Stimulated activated CD4-positive, alpha-beta T cell treated with anti-CD3 and anti-CD28 coated beads, Interleukin-12 subunit alpha, Interleukin-12 subunit beta, amount 100 ng/mL, for 24 hours (primary cell): ENCODE measurements around the gene MTFR1L.

Source experiments
- DNase-seq, 2 experiments: peaks; one replicate each; pipeline ENCODE4 v3.0.0-alpha.2; 2020; ENCODE audit warnings: low read depth in 2 of 2

The MTFR1L gene

DNA sequence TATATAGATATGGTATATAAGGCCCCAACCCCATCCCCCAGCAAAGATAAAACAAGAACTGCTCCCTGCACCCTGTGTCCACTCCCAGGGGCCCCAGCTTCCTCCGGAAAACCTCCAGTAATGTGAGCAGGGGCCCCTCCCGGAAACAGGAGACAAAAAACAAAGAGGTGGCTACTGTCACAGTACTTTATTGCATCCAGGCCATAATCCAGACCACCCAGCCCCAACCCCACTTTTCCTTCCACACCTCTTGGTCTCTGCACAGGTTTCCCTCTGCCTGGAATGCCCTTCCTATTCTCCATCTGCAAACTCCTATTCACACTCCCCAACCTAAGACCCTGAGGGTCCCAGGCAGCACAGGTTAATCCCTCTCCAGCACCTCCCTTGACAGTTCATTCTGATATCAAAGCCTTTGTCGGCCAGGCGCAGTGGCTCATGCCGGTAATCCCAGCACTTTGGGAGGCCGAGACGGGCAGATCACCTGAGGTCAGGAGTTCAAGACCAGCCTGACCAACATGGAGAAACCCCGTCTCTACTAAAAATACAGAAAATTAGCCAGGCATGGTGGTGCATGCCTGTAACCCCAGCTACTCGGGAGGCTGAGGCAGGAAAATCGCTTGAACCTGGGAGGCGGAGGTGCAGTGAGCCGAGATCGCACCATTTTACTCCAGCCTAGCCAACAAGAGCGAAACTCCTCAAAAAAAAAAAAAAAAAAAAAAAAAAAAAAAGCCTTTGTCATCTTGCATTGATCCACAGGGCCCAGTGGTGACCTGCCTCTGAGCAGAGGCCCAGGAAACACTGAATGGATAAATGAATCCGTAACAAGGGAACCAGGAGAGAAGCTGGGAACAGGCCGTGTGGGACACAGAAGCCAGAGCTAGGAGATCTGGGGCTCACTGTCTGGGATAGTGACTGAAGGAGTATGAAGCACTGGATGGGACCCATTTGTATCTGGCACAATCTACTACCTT, 41.8 kb downstream of the MTFR1L start:
- DNase-seq: no peak

DNA sequence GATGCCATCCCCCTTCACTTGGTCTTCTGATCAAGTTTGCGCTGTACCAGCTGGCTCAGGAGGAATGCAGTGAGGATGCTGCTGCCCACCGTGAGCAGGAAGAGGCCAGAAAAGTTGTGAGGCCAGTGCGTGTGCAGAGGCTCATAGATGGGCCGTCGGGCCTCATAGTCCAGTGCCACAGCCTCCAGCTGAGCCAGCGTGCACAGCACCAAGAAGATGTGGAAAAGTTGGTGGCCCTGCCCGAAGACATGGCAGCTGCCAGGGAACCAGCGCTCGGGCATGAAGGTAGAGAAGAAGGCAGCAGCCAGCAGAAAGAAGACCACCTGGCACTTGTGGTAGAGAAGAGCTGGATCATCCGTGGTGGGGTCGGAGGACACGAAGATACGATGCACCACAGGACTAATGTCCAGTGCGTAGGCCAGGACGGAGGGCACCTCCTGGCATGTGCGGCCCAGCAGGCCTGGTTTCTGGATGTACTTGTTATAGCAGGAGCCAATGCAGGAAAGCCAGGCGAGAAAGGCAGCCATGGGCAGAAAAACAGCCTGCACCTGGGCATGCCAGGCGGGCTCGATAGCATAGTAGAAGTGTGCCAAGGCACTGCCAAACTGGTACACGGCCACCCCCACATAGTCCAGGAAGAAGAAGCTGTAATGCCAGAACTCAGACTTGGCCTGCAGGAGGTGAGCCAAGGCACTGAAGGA, 43.2 kb downstream of the MTFR1L start:
- DNase-seq: no peak

DNA sequence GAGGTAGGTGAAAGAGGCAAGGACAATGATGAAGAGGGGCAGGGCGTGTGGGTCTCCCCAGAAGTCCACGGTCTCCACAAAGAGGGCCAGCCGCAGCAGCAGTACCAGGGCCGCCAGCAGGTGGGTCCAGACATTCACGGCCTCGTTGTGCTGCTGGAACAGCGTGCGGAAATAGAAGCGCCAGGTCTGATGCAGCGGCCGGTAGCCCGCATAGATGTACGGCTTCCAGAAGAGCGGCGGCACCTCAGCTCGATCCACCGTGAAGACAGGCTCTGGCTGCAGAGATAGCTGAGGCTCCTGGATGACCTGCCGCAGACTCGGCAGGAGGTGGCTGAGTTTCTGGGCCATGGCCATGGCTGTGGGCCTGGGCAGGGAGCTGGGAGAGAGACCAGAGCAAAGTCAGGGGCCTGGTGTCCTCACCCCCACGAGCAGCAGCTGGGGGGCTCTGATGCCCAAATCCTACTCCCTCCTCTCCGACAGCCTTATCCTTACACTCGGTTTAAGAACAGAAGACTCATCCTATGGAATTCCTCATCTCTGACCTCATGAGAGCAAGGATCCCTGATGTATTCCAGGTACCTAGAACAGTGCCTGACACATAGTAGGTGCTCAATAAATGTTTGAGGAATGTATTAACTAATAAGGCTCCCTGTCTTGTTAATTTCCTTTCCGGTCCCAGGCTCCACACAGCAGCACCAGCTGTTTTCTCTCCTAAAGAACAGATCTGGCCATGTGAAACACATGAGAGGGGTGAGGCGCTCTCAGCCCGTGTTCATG, 43.9 kb downstream of the MTFR1L start:
- no peak for DNase-seq

DNA sequence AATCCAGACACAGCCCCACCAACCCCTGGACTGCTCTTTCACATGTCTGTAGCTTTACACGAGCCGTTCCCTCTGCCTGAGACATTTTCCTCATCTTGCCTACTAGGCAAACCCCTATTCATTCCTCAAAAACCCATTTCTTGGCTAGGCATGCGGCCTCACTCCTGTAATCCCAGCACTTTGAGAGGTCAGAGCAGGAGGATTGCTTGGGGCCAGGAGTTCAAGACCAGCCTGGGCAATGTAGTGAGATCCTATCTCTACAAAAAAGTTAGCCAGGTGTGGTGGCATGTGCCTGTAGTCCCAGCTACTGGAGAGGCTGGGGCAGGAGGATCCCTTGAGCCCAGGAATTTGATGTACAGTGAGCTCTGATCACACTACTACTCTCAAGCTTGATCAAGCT, 44.7 kb downstream of the MTFR1L start:
- no peak for DNase-seq

DNA sequence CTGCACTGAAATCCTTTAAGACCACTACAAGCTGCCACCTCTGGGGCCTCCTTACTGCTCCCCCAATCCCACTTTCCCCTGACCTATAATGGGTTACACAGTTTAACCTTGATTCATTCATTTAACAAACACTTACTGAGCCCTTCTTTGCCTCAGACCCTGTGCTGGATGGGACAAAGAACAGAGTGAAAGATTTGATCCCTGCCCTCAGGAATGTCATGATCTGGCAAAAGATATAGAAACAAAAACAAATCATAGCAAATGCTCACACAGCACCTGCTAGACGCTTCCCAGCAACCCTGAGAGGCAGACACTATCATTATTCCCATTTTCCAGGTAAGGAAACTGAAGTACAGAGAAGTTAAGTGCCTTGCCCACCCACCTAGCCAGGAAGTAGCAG, 46.5 kb downstream of the MTFR1L start:
- DNase-seq: no peak

DNA sequence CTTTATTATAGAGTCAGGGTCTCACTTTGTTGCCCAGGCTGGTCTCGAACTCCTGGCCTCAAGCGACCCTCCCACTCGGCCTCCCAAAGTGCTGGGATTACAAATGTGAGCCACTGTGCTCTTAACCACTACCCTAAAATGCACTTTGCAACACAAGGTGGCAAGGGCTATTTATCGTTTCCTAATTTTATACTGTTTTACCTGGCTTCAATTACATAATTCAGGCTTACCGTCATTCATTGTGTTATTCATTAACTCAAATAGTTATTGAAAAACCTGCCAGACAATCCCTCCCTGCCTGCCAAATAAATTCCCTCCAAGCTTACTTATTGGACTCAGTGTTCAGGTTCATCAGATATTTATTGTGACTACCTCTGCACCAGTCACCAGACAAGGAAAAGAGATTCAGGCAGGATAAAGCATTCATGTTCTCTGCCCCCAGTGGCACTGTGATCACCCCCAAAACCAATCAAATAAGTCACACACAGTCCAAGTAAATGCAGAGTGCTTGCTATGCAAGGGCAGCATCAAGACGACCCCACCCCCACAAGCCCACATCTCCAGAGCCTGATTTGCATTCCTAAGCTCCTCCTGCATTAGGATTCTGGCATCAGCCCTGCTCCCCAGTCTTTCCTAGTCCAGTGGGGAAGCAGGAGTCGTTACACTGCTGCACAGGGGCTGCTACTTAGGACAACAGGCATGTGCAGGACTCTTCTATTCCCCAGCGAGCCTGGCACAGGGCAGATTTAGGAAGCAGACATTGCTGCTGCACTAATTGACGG, 47.6 kb downstream of the MTFR1L start:
- no peak for DNase-seq

DNA sequence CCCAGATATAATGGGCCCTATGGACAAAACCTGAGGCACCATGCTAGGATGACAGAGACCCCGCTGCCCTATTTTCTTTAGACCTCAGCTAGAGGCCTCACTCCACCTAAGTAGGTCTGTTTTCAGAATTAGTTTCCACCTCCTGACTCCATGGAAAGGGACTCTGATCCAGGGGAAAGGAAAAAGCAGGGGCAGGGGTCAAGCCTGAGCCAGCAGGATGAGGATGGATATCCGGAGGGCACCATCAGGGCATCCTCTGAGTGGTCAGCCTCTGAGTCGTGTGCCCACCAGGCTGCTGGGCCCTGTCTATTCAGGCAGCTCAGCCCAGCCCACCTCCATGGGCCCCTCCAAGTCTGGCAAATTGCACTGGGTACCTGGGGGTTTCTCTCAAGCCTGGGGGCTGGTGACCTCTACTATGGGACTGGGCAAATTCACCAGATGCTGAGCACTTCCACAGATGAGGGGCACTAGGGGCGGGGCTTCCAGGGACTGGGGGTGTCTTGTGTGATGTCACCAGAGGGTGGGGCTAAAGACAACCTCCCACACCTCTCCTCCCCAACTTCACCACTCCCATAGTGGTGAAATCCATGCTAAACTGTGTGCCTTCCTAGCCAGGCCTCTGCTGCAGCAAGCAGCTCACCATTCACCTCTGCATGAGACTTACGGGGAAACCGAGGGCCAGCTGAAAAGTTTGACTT, 50.3 kb downstream of the MTFR1L start:
- DNase-seq: no peak

DNA sequence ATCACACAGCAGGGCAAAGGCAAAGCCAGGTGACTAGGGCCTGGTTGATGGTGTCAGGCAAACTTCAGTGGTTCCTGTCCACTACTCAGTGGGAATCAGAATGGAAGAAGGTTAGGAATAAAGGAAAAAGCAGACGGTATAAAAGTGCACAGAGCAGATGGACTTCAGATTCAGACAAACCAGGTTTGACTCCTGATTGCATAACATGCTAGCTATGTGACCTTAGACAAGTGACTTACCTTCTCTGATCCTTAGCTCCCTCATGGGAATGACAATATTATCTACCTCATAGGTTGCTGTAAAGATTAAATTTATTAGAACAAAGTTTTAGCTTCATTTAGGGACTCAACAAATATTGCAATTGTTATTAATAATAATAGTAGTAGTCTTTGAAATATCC, 50.9 kb downstream of the MTFR1L start:
- DNase-seq: no peak

DNA sequence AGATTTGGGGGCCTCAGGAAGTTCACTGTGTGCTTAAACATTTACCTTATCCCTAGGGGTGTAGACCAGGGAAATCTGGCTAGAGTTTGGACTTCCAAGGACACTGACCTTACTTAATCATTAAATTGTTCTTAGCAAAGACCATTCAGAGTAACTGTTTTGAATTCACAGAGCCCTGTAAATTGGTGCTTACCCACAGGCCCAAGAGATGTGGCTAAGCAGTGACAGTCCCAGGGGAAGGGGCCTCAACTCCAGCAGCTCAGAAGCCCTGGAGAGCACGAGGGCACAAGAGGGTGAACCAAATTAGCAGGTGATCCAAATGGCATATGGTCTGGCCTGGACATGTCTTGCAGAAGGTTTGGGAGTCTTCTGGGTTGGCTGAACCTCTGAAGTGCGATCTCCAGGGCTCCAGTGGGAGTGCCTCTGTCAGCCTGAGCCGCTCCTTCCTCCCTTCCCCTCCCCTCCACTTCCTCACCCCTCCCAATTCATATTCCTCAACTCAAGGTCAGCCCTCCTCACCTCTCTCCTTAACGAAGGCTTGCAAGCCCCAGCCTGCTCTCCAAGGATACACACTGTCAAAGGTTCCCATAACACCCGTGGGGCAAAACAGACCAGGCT, 51.4 kb downstream of the MTFR1L start:
- no peak for DNase-seq

DNA sequence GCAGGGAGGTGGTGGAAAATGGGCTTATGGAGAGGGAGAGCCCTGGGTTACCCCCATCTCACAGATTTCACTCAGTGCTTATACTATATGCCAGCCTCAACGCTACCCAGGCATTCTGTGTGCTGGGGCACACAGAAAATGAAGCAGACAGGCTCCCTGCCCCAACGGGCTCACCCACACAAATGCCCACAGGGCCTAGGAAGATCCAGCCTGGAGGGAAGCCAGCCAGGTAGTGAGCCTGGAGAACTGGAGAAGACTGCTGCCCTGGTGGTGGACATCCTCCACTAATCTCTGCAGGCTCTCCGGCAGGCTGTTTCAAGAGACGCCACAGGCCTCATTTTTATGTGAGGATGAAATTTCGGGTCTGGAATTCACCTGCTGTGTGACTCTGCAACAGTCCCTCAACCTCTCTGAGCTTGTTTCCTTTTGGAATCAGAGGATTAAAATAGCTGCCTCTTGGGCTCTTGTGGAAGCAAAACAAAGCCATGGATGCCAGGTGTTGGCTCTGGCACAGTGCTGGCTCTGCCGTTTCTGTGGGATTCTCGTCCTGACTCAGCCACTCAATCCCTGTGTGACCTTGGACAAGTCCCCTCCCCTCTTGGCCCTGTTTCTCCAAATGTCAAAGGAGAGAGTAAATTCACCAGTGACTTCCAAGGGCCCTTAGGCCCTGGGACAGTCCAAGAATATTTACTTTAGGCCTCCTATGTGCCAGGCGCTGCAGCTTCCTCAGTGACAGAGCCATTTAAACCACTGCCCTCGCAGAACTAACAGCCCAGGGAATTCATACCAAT, 52.1 kb downstream of the MTFR1L start:
- DNase-seq: no peak

DNA sequence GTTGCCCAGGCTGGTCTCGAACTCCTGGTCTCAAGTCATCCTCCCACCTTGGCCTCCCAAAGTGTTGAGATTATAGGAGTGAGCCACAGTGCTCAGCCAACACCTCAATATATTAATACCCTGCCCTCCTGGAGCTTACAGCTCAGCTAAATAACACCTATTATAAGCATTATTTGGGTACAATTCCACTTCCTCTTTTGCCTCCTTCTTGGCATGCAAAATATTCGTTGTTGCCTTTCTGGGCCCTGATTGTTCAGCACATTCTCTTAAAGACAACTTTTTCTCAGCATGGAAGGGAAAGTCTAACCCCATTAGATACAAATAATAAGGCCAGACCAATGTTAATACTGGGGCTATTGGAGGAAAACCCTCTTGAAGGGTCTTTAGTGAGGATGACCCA, 53.0 kb downstream of the MTFR1L start:
- no peak for DNase-seq

DNA sequence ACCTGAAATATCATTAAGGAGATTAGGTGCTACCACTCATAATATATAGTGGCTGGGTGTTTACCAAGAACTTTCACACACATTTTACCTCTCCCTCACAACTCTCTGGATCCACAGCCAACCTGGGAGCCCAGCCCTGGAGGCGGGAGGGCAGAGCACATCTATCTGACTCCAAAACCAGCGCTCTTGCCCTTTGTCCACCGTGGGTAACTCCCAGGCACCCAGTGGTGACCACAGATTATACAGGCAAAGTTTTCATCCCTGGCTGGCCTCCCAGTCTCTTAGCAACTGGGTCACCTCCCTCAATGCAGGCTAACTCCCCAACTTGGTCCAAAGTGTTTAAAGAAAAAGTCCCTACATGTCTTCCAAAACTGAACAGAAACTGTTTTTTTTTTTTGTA, 53.4 kb downstream of the MTFR1L start:
- no peak for DNase-seq

DNA sequence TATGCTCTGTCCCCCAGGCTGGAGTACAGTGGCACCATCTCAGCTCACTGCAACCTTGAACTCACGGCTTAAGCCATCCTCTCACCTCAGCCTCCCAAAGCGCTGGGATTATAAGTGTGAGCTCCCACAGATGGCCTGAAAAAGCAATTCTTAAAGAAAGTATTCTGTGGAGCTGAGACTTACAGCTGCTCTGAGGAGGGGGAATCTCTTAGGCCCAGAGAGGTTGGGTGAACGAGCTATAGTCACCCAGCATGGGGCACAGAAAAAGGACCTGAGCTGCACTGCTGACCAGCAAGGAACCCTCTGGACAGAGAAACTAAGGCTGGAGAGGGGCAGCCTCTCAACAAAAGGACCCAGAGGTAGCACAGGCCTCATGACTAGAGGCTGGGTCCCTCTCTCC, 54.5 kb downstream of the MTFR1L start:
- no peak for DNase-seq

DNA sequence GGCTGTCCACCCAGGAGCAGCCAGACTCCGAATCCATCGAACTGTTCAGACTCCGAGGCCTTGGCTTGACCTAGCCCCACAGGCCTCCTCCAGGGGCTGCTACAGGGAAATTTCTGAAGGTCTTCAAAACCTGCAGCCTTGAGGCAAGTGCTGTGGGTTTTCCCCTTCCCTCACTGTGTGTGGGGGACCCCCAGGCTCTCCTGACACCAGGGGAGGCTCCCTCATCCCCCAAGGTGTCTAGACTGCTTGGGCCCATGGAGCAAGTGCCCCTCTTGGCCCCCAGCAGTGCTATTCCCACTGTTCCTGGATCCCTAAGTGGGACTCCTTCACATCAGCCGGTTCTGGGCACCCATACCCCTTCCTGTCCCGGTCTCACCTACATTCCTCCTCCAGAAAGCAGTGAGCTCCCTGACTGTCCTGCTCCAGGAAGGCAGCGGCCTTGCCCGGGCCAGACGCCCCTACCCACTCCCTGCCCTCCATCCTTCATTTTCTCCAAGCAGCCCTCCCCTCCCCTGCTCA, 54.9 kb downstream of the MTFR1L start:
- DNase-seq: no peak

DNA sequence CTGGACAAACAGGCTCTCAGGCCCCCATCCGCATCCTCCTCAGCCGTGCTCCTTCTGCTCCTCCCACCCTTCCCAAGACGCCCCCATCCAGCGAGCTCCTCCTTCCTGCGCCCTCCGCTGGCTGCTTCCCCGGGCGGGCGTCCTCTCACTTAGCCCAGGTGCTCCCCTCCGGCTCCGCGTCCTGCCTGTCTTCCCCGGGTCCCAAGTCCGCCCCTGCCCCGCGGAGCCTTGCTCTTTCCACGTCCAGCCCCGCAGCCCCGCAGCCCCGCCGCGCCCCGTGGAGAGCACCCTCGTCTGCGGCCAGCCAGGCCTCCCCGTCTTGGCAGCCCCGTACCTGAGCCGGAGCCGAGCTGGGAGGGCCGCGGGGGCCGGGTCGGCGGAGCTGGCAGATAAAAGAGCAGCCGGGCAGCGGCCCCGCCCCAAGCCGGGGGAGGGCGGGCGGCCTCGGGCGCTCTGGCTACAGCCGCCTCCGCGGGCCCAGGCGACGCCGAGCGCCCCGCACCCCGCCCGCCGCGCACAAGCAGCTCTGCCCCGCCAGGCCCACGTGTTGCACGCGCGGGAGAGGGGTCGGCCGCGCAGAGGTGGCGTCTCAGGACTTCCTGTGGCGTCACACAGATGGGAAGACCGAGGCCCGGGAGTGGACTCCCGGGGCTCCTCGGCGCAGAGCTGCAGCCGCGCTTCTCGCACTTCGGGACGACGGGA, 55.6 kb downstream of the MTFR1L start, which contains the start of gene PAQR7:
TSS of gene PAQR7 (minus strand) at position 555 of the 702 bp plus-strand sequence. CDS start 11,869 bp downstream, outside the sequence.
- DNase-seq: peak; percentile 30 to 52

DNA sequence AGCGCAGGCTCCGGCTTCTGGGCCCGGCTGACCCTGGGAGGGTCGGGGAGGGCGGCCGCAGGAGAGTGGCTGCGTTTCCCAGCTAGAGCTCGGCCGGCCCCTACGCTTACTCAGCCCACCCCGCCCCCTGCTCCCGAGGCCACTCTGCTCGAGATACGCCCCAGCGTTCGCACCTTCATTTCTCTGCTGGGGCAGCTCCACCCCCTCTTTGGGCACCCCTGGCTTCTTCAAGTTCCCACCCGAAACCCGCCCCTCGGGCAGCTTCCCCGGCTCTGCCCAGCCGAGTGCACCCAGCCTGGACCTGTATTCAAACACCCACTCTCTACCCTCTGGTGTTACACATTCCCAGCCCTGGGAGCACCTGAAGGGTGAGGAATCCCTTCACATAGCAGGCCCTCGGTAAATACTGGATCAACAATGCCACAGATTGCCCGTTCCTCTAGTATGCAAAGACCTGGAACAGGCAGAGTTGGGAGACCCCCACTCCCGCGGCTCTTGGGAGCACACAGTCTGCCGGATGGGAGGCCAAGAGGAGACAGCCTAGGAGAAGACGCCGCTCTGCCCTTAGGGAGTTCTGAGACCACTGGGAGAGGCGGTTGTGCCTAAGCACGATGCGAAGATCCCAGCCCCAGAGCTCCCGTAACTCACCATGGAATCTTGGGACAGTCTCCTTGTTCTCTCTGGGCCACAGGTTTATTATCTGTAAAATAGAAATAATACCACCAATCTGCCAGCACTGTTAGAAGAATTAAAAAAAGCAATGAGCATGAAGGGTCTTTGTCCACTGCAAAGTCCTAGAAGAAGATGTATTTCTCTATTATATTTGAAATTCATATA, 56.3 kb downstream of the MTFR1L start:
- no peak for DNase-seq

DNA sequence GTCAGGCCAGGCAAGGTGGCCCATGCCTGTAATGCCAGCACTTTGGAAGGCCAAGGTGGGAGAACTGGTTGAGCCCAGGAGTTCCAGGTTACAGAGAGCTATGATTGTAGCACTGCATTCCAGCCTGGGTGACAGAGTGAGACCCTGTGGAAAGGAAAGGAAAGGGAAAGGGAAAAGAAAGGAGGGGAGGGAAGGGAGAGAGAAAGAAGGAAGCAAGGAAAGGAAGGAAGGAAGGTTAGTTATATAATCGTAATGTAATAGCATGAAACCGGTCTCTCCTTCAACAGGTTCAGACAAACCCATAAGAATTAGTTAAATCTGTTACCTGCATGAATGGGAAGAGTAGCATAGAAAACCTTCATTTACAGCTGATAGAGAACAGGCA, 56.9 kb downstream of the MTFR1L start:
- DNase-seq: no peak

DNA sequence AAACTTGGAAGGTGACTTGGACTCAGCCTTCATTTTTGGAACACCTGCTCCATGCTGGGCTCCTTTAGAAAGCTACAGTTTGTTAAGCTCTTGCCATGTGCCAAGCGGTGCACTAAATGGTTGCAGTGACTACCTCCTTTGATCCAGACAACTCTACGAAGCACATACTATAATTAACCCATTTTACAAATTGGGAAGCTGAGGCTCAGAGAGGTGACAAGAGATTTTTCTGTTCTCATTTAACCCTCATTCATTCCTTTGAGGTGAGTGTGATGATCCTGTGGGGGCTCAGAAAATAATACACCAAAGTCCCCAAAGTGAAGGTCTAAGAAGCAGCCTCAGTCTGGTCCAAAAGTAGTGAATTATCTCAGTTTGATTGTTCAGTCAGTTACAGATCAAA, 57.4 kb downstream of the MTFR1L start:
- DNase-seq: no peak
